ENCODE measurements around the gene WDR7.

Gene WDR7

GRCh38 chr18:57004366-57005121, 353.4 kb downstream of the WDR7 start:
- DNase-seq = no peak

- no peak for DNase-seq
Observed at GRCh38 chr18:57008001-57008686, 357.0 kb downstream of the WDR7 start.

GRCh38 chr18:57009844-57010243, 358.7 kb downstream of the WDR7 start:
- no peak for DNase-seq

GRCh38 chr18:57014772-57015413, 363.7 kb downstream of the WDR7 start:
- DNase-seq = no peak

- DNase-seq = no peak
Observed at GRCh38 chr18:57015451-57015850, 364.3 kb downstream of the WDR7 start.

- no peak for DNase-seq
Observed at GRCh38 chr18:57018845-57019244, 367.7 kb downstream of the WDR7 start.

- DNase-seq = no peak
Observed at GRCh38 chr18:57022716-57023115, 371.6 kb downstream of the WDR7 start.

GRCh38 chr18:57023275-57023882, 372.2 kb downstream of the WDR7 start:
- DNase-seq = no peak

GRCh38 chr18:57025540-57025939, 374.4 kb downstream of the WDR7 start:
- DNase-seq = no peak

- DNase-seq = no peak
Observed at GRCh38 chr18:57026316-57026715, 375.2 kb downstream of the WDR7 start.

GRCh38 chr18:57027190-57027708, 376.1 kb downstream of the WDR7 start:
- no peak for DNase-seq

GRCh38 chr18:57029761-57030160, 378.6 kb downstream of the WDR7 start:
- DNase-seq = no peak

GRCh38 chr18:57030417-57030816, 379.3 kb downstream of the WDR7 start:
- no peak for DNase-seq

- DNase-seq = no peak
Observed at GRCh38 chr18:57035590-57035989, 384.4 kb downstream of the WDR7 start.

GRCh38 chr18:57038395-57038794, 387.2 kb downstream of the WDR7 start:
- no peak for DNase-seq

- DNase-seq = no peak
Observed at GRCh38 chr18:57040175-57040574, 389.0 kb downstream of the WDR7 start.

GRCh38 chr18:57043241-57043640, 392.1 kb downstream of the WDR7 start:
- DNase-seq = no peak

GRCh38 chr18:57048351-57048750, 397.2 kb downstream of the WDR7 start:
- no peak for DNase-seq

GRCh38 chr18:57048859-57049258, 397.7 kb downstream of the WDR7 start:
- no peak for DNase-seq

GRCh38 chr18:57050310-57050949, 399.3 kb downstream of the WDR7 start:
- DNase-seq = no peak

GRCh38 chr18:57051021-57051656, 400.0 kb downstream of the WDR7 start:
- DNase-seq = no peak

- no peak for DNase-seq
Observed at GRCh38 chr18:57051657-57052044, 400.5 kb downstream of the WDR7 start.

Data from stimulated activated CD4-positive, alpha-beta T cell treated with anti-CD3 and anti-CD28 coated beads, Interleukin-4, amount 100 ng/mL, for 24 hours (primary cell).